ENCODE results near the gene ARPC5. TPM values are rescaled to one million over a fixed set of nuclear protein-coding genes. Genes with fewer than 3 reads are reported as not detected.
"Not testable (repeated sequence)": the region's sequence is repeated elsewhere in the genome, so short reads cannot be mapped to it uniquely, and the experiment has no call there.

ARPC5 gene
- total and polyA plus RNA-seq, 4 donors: 165 to 266 (median 188) TPM

GRCh38 chr1:183630748-183631147, 4.8 kb downstream of the ARPC5 start:
- Histone ChIP-seq H3K9ac (ENCODE audit: insufficient read depth in 1 of 2, low read length in 2 of 2) (no peak overlapping the region), H3K4me3 (no peak overlapping the region)

GRCh38 chr1:183628537-183628936, 7.0 kb downstream of the ARPC5 start:
- Histone ChIP-seq H3K27ac (ENCODE audit: low read depth in 1 of 2, low read length in 1 of 2) (no peak overlapping the region), H3K9me3 (ENCODE audit: control insufficient read depth in 4 of 4, insufficient read depth in 3 of 4, low read length in 3 of 4) (no peaks in the 10 kb centered on the region), H3K36me3 (ENCODE audit: control insufficient read depth in 4 of 4, insufficient read depth in 4 of 4, low read length in 4 of 4) (peaks cover 3 to 20% (median 10%) of the 10 kb centered on the region in 4 donors), H3K4me3 (no peak overlapping the region), H3K9ac (ENCODE audit: insufficient read depth in 1 of 2, low read length in 2 of 2) (no peak overlapping the region), H3K4me1 (ENCODE audit: control insufficient read depth in 5 of 5, insufficient read depth in 5 of 5, low read length in 5 of 5) (peaks cover 4 to 19% (median 16%) of the 10 kb centered on the region in 5 donors), H3K27me3 (ENCODE audit: control insufficient read depth in 3 of 3, insufficient read depth in 3 of 3, low read length in 2 of 3) (no peaks in the 10 kb centered on the region)
- no peak for TF ChIP-seq CTCF (IDR thresholded peaks at IDR 0.05; ENCODE audit: control extremely low read depth, extremely low read depth)
- no peak for ATAC-seq (ENCODE audit: insufficient read depth, low FRiP score)
- no peak for DNase-seq

More at GRCh38 chr1:183630748-183631147, 4.8 kb downstream of the ARPC5 start:
- ATAC-seq (ENCODE audit: insufficient read depth, low FRiP score) (no peak), DNase-seq (no peak)
- H3K27me3 ChIP-seq (ENCODE audit: control insufficient read depth in 3 of 3, insufficient read depth in 3 of 3, low read length in 2 of 3): no peaks in the 10 kb centered on the region
- no peaks in the 10 kb centered on the region for H3K9me3 ChIP-seq (ENCODE audit: control insufficient read depth in 4 of 4, insufficient read depth in 3 of 4, low read length in 3 of 4)
- H3K36me3 ChIP-seq (ENCODE audit: control insufficient read depth in 4 of 4, insufficient read depth in 4 of 4, low read length in 4 of 4): peaks cover 0 to 18% (median 7%) of the 10 kb centered on the region in 4 donors
- 42 to 68% methylated on average over 2 of the region's 2 CpGs for WGBS, 2 donors
- peaks cover 3 to 25% (median 19%) of the 10 kb centered on the region in 5 donors for H3K4me1 ChIP-seq (ENCODE audit: control insufficient read depth in 5 of 5, insufficient read depth in 5 of 5, low read length in 5 of 5)
- peak overlapping the region in 1 of 2 donors; percentile 36 for H3K27ac ChIP-seq (ENCODE audit: low read depth in 1 of 2, low read length in 1 of 2)
- no peak for TF ChIP-seq CTCF (IDR thresholded peaks at IDR 0.05; ENCODE audit: control extremely low read depth, extremely low read depth)

- Histone ChIP-seq H3K9ac (ENCODE audit: insufficient read depth in 1 of 2, low read length in 2 of 2) (peak overlapping the region in 1 of 2 donors; percentile 57), H3K36me3 (ENCODE audit: control insufficient read depth in 4 of 4, insufficient read depth in 4 of 4, low read length in 4 of 4) (peaks cover 3 to 20% (median 10%) of the 10 kb centered on the region in 4 donors), H3K4me1 (ENCODE audit: control insufficient read depth in 5 of 5, insufficient read depth in 5 of 5, low read length in 5 of 5) (peaks cover 3 to 19% (median 9%) of the 10 kb centered on the region in 5 donors)
- peak in 2 of 3 donors; percentile 54 to 55 for DNase-seq
- not testable (repeated sequence) for H3K27me3 ChIP-seq (ENCODE audit: control insufficient read depth in 3 of 3, insufficient read depth in 3 of 3, low read length in 2 of 3); H3K4me3 ChIP-seq; ATAC-seq (ENCODE audit: insufficient read depth, low FRiP score); H3K9me3 ChIP-seq (ENCODE audit: control insufficient read depth in 4 of 4, insufficient read depth in 3 of 4, low read length in 3 of 4); H3K27ac ChIP-seq (ENCODE audit: low read depth in 1 of 2, low read length in 1 of 2)
- 17 to 19% methylated on average over 3 of the region's 3 CpGs for WGBS, 2 donors
These were observed 9.3 kb downstream of the ARPC5 start for GRCh38 chr1:183626236-183626635.

GRCh38 chr1:183622884-183623785, 12.4 kb downstream of the ARPC5 start:
- H3K9me3 ChIP-seq (ENCODE audit: control insufficient read depth in 4 of 4, insufficient read depth in 3 of 4, low read length in 3 of 4): no peaks in the 10 kb centered on the region
- WGBS, 2 donors: 60 to 66% methylated on average over 10 of the region's 10 CpGs
- no peak overlapping the region for H3K9ac ChIP-seq (ENCODE audit: insufficient read depth in 1 of 2, low read length in 2 of 2)
- H3K4me3 ChIP-seq: no peak overlapping the region
- H3K27ac ChIP-seq (ENCODE audit: low read depth in 1 of 2, low read length in 1 of 2): peak overlapping the region in 1 of 2 donors; percentile 46
- peak; percentile 69 to 91 (median 84) for DNase-seq
- peak; percentile 67 for ATAC-seq (ENCODE audit: insufficient read depth, low FRiP score)
- peaks cover 3 to 18% (median 9%) of the 10 kb centered on the region in 5 donors for H3K4me1 ChIP-seq (ENCODE audit: control insufficient read depth in 5 of 5, insufficient read depth in 5 of 5, low read length in 5 of 5)
- H3K27me3 ChIP-seq (ENCODE audit: control insufficient read depth in 3 of 3, insufficient read depth in 3 of 3, low read length in 2 of 3): no peaks in the 10 kb centered on the region
- peaks cover 2 to 4% (median 3%) of the 10 kb centered on the region in 4 donors for H3K36me3 ChIP-seq (ENCODE audit: control insufficient read depth in 4 of 4, insufficient read depth in 4 of 4, low read length in 4 of 4)
- TF ChIP-seq CTCF (IDR thresholded peaks at IDR 0.05; ENCODE audit: control extremely low read depth, extremely low read depth): peak; percentile 27
